Hindlimb muscle (tissue), 1 donor: ENCODE results near the gene COL17A1. TPM values are rescaled to one million over a fixed set of nuclear protein-coding genes. Genes with fewer than 3 reads are reported as not detected.

Experiments used
- DNase-seq: peaks from one replicate; pipeline ENCODE4 v3.0.0-alpha.2; 2013
- polyA plus RNA-seq: library from polyadenylated mRNA; unstranded; fragments of 120-200 nt; gene quantifications from one replicate; pipeline ENCODE4 v1.2.1, GENCODE V29; 2013; ENCODE audit not compliant: insufficient read length

Gene COL17A1
- polyA plus RNA-seq, 1 donor, result 1.3 TPM

- no peak for DNase-seq
Measured at GRCh38 chr10:104032144-104032775, 53.4 kb downstream of the COL17A1 start.

DNA sequence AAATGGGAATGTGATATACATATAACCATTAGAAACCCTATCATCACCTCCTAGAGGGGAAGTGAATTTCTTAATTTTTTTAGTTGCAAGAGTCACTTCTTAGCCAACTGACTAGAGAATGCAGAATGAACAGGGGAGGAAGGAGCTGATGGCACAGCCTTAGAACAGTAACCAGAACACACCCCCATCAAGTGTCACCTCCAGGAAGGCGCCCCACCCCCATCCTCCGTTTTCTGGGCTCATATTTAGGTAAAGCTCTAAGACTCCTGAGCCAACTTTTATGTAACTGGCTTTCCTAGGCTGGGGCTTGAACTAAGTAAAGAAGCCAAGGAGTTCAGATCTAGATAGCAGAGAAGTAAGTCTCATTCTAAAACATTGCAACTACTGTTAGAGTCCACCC is 54.0 kb downstream of the COL17A1 start:
- no peak for DNase-seq

- DNase-seq, result no peak
Measured at GRCh38 chr10:104029521-104029860, 56.2 kb downstream of the COL17A1 start.

GRCh38 chr10:104028823-104029520 is 56.7 kb downstream of the COL17A1 start:
- DNase-seq, result no peak

DNA sequence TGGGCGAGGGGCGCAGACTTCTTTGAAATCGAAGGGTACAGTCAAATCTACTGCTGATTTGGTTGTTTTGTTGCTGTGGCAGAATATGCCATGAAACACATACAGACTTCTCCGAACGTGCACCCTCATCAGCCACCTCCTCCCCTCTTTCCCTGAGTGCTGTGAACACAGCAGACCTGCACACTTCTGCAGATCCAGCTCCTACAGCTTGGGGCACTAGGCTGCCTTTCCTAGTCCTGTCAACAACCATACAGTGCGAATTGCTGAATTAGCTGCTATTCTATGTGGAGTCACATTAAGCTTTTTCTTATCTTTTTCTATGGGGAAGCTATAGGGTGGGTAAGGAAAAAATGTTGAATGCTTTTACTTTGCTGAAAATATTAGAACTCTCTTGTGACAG is 57.5 kb downstream of the COL17A1 start:
- no peak for DNase-seq

DNA sequence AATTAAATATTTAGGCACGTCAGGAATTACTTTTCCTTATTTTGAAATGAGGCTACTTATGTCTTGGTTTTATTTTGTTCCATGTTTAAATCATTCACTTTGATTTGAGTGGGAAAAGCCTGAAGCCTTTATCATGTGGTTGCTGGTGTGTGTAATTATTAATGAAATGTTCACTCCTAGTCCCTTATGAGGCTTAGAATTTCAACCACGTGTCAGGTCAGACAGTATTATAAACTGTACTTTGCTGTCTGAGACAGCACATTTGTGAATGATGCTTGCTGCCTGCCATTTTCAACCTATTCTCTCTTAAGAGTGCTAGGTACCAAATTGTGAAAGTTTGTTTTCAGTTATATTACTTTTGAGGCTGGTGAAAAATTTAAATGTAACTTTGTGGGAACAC is 58.9 kb downstream of the COL17A1 start:
- DNase-seq, result no peak

DNA sequence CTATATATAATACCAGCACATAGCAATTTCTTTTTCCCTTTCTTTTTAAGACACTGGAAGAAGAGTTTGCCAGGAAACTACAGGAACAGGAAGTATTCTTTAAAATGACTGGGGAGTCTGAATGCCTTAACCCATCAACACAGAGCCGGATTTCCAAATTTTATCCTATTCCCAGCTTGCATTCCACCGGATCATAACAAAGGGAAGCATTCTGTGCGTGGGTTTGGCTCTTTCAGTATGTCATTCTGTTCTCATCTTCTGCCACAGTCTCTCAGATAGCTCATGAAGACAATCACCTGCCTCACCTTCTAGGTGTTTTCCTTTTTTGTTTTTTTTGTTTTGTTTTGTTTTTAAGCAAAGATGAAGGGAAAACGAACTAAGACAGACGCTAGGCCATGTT is 60.2 kb downstream of the COL17A1 start:
- DNase-seq, result no peak

GRCh38 chr10:104022026-104022425 is 63.7 kb downstream of the COL17A1 start:
- no peak for DNase-seq

- DNase-seq, result no peak
Measured at GRCh38 chr10:104021246-104021645, 64.4 kb downstream of the COL17A1 start.

- no peak for DNase-seq
Measured at GRCh38 chr10:104020020-104020419, 65.7 kb downstream of the COL17A1 start.

DNA sequence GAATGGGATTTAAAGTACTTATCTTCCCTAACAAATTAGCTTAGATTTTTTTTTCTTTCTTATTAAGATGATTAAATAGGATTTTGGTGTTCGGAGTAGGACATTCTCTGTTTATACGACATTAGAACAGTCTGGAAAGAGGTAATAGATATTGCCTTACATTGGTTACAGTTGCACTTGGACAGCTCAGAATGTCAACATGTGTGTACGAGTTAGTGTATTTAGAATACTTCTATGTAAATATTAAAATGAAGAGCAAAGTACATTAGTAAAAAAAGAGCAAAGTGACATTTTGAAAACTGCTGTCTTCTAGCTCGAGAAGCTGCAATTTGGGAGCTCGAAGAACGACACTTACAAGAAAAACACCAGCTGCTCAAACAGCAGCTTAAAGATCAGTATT is 67.2 kb downstream of the COL17A1 start:
- no peak for DNase-seq

DNA sequence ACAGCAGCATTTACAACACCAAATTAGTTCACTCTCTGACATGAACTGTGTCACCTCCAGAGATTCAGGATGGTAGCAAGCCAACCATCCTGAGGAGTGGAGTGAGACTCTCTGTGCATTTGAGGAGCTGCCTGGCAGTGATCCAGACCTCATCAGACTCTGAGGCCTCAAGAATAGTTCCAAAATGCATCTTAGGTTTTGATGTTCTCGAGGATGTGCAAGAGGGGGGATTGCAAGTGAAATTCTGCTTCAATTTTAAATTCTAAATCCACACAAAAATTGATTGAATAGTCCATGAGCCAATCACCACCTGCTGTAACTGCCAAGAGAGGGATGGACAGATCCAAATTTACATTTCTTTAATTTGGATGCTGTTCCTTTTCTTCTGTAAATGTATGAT is 69.0 kb downstream of the COL17A1 start:
- DNase-seq, result no peak

GRCh38 chr10:104014176-104014575 is 71.5 kb downstream of the COL17A1 start:
- DNase-seq, result no peak

DNA sequence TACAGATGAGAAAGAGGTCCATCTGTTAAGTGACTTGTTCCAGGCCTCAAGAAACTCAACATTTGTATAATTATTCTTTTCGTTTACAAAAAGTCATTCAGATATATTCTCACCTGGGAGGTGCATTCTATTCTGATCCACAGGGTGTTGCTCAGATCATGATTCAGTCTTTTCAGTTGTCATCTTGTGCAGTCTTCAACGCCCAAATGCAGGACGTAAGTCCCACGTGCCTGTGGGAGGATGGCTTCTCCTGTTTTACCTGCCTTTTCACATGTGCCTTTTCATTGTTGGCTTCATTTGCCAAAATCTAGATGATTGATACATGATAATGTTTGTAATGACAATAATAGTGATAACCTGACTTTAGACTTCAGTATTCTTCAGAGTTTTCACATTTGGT is 72.2 kb downstream of the COL17A1 start:
- no peak for DNase-seq

DNA sequence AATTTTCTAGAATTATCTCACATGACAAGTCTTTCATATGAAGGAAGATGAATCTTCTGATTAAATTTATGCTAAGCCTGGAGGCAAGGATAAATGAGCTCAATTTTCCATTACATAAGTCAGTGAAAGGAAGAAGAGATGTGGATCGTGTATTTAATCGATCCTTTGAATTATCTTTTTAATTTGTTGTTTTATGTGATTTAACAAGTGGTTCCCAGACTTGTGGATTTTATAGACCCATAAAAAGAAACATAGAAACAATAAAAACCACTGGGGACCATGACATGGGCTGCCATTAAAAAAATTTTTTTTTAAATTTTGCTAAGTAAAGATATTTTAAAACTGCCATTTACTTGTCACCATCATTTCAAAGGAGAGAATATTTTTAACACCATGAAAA is 73.8 kb downstream of the COL17A1 start:
- DNase-seq, result no peak

DNA sequence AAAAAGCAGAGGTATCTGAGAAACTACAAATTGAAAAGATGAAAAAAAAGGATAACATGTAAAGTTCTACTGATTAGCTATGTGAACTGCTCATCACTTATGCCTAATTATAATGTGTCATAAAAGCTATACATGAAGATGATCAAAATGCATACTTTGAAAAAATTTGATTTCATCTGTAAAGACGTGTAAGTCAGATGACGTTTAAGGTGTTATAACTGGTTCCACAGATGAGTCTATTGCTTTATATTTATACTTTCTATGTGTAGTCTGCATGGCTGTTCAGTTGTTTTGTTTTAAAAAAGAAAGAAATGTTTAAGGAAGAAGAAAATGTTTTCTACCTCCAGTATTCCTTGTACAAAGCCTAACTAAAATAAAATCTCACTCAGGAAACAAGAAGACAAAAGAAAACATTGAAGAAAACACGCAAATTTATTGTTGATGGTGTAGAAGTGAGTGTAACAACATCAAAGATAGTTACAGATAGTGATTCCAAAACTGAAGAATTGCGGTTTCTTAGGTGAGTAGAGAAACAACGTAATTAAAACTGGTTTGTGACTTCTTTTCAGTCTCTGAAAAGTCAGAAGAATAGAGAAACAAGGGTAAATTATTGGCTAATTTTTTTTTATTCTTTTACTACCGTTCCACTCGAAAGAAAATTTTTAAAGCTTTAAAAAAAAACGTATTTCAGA is 80.4 kb downstream of the COL17A1 start:
- no peak for DNase-seq

GRCh38 chr10:104002911-104003310 is 82.8 kb downstream of the COL17A1 start:
- no peak for DNase-seq

GRCh38 chr10:103998805-103999204 is 86.9 kb downstream of the COL17A1 start:
- DNase-seq, result no peak

- DNase-seq, result no peak
Measured at GRCh38 chr10:103995134-103995533, 90.5 kb downstream of the COL17A1 start.

DNA sequence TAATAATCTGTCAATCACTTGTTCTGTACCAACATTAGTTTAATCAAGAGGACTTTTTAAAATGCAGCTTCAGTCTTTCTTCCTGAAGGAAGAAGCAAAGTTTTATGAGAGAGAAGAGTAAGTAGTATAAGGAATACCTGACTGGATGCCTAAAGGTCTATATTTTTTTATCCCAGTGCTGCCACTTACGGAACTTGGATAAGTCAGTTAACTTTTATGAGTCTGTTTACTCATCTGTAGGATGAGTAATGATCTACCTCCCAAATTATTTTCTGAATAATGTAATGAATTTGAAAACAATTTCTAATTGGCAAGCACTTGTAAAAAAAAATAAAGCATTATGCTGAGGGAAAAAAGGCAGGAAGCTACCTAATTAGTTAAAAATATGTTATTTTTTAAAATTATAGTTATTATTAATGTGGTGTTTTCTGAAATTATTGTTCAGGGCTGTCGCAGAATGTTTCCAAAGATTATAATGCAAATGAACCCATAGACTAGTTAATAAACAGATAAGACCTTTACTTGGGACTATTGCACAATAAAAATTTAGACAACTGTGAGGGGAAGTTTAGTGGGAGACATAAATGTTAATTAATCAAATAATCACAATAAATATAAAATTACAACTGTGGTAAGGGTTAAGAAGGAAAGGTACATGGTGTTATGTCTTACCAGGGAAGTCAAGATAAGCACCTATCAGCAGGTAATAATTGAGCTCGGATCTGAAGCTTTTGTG is 94.1 kb downstream of the COL17A1 start:
- no peak for DNase-seq

GRCh38 chr10:103990531-103990930 is 95.1 kb downstream of the COL17A1 start:
- DNase-seq, result no peak

- no peak for DNase-seq
Measured at GRCh38 chr10:103990121-103990520, 95.6 kb downstream of the COL17A1 start.

DNA sequence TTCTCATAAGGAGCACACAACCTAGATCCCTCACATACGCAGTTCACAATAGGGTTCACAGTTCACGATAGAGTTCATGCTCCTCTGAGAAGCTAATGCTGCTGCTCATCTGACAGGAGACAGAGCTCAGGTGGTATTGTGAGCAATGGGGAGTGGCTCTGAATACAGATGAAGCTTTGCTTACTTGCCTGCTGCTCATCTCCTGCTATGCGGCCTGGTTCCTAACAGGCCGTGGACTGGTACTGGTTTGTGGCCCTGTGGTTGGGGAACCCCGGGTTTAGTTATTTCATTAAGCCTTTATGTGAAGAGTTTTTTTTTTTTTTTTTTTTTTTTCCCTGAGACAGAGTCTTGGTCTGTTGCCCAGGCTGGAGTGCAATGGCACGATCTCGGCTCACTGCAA is 99.3 kb downstream of the COL17A1 start:
- no peak for DNase-seq
